H1 (cell line): Measurements from ENCODE around the gene SLC25A48. TPM values are rescaled to one million over a fixed set of nuclear protein-coding genes. Genes with fewer than 3 reads are reported as not detected.

Experiments
- CTCF ChIA-PET: fragments of 300-600 bp; sonication (Branson Sonifier 250); formaldehyde crosslinking; loops from one replicate; lab custom pipeline; 2021; ENCODE audit not compliant: partially characterized antibody; lab: Charles Lee
- POLR2A ChIA-PET: fragments of 300-600 bp; sonication (Branson Sonifier 250); formaldehyde crosslinking; loops from one replicate; lab custom pipeline; 2021; ENCODE audit warnings: inconsistent platforms; ENCODE audit not compliant: partially characterized antibody; lab: Charles Lee
- DNase-seq, 2 experiments: peaks; one replicate each; pipeline versions ENCODE4 v3.0.0 to v3.0.0-alpha.2; 2010 to 2022; ENCODE audit warnings: low spot score in 2 of 2, low read depth in 1 of 2, mixed read lengths in 1 of 2
- FAIRE-seq: peaks from 2 replicates; lab custom pipeline; 2011; peaks lifted over from hg19 to GRCh38; lab: Jason Lieb, UNC
- H2AFZ ChIP-seq: 2 replicates; pipeline ENCODE4 v1.8.1; 2012; ENCODE audit warnings: low read length, inconsistent platforms
- H2AK5ac ChIP-seq: 2 replicates; pipeline ENCODE4 v1.6.1; 2013; ENCODE audit warnings: low read depth, low read length
- H2BK120ac ChIP-seq: replicated peaks from 2 replicates; pipeline ENCODE3; 2013; ENCODE audit warnings: low read depth, low read length, inconsistent platforms
- H2BK12ac ChIP-seq: 2 replicates; pipeline ENCODE4 v1.6.1; 2013; ENCODE audit warnings: low read depth, low read length
- H2BK15ac ChIP-seq: 2 replicates; pipeline ENCODE4 v1.6.1; 2013; ENCODE audit warnings: low read length
- H2BK20ac ChIP-seq: 2 replicates; pipeline ENCODE4 v1.6.1; 2013; ENCODE audit warnings: low read length
- H2BK5ac ChIP-seq: 2 replicates; pipeline ENCODE4 v1.6.1; 2013; ENCODE audit warnings: low read depth, low read length
- H3K14ac ChIP-seq: 2 replicates; pipeline ENCODE4 v1.6.1; 2013; ENCODE audit warnings: inconsistent platforms; ENCODE audit not compliant: insufficient read length
- H3K18ac ChIP-seq: 2 replicates; pipeline ENCODE4 v1.6.1; 2013; ENCODE audit warnings: low read length; ENCODE audit errors: extremely low read depth
- H3K23ac ChIP-seq: 2 replicates; pipeline ENCODE4 v1.6.1; 2013; ENCODE audit warnings: inconsistent platforms; ENCODE audit not compliant: insufficient read length
- H3K23me2 ChIP-seq: 2 replicates; pipeline ENCODE4 v1.6.1; 2013; ENCODE audit warnings: low read depth, low read length
- H3K27ac ChIP-seq: 2 replicates; pipeline ENCODE4 v1.6.1; 2011; ENCODE audit warnings: low read depth, low read length, inconsistent platforms
- H3K27me3 ChIP-seq, 4 experiments: replicated peaks in 1 of 4; 1 replicate in 1 of 4; 2 replicates in 3 of 4; pipeline versions ENCODE4 v1.6.1 to v1.8.1; 2011 to 2013; ENCODE audit warnings: low read length in 3 of 4, mild to moderate bottlenecking in 3 of 4, inconsistent platforms in 2 of 4, mixed read lengths in 2 of 4, moderate library complexity in 1 of 4; ENCODE audit not compliant: control insufficient read depth in 3 of 4, insufficient read depth in 3 of 4; ENCODE audit errors: extremely low read depth in 1 of 4
- H3K36me3 ChIP-seq, 4 experiments: 2 replicates each; pipeline versions ENCODE4 v1.6.1 to v1.8.1; 2011 to 2013; ENCODE audit warnings: mild to moderate bottlenecking in 4 of 4, low read length in 3 of 4, moderate library complexity in 2 of 4, control low read depth in 1 of 4, inconsistent platforms in 1 of 4; ENCODE audit not compliant: insufficient read depth in 4 of 4, control insufficient read depth in 2 of 4
- H3K4ac ChIP-seq: replicated peaks from 2 replicates; pipeline ENCODE3; 2013; ENCODE audit warnings: low read length, low read depth, mixed read lengths, inconsistent platforms; ENCODE audit not compliant: insufficient read length
- H3K4me1 ChIP-seq, 4 experiments: replicated peaks in 1 of 4; 1 replicate in 1 of 4; 2 replicates in 3 of 4; pipeline versions ENCODE4 v1.6.1 to v1.8.1; 2011 to 2013; ENCODE audit warnings: low read length in 3 of 4, inconsistent platforms in 2 of 4, mixed read lengths in 1 of 4; ENCODE audit not compliant: insufficient read depth in 4 of 4, control insufficient read depth in 3 of 4
- H3K4me2 ChIP-seq, 2 experiments: 2 replicates each; pipeline versions ENCODE4 v1.6.1 to v1.8.1; 2011 to 2013; ENCODE audit warnings: low read depth in 2 of 2, low read length in 2 of 2, control low read depth in 1 of 2, inconsistent platforms in 1 of 2, mild to moderate bottlenecking in 1 of 2; ENCODE audit not compliant: insufficient read depth in 1 of 2
- H3K4me3 ChIP-seq, 4 experiments: fragments of 200-600, 300-600 bp in 1 of 4; sonication (generic), shearing (Covaris generic), sonication (Bioruptor Twin) in 1 of 4; 2 replicates each; pipeline versions ENCODE4 v1.5.1 to v1.8.1; 2011 to 2016; ENCODE audit warnings: low read length in 4 of 4, low read depth in 3 of 4, control low read depth in 2 of 4, inconsistent platforms in 2 of 4, mild to moderate bottlenecking in 2 of 4, mixed read lengths in 1 of 4, moderate library complexity in 1 of 4; ENCODE audit not compliant: insufficient read depth in 2 of 4; ENCODE audit errors: extremely low read depth in 1 of 4
- H3K56ac ChIP-seq: replicated peaks from 2 replicates; pipeline ENCODE3; 2013; ENCODE audit warnings: low read depth, mild to moderate bottlenecking, mixed read lengths, low read length, inconsistent platforms; ENCODE audit not compliant: insufficient read length
- H3K79me1 ChIP-seq: 2 replicates; pipeline ENCODE4 v1.6.1; 2013; ENCODE audit warnings: low read depth, low read length, control low read depth
- H3K79me2 ChIP-seq, 2 experiments: 2 replicates each; pipeline versions ENCODE4 v1.6.1 to v1.8.1; 2012 to 2013; ENCODE audit warnings: low read length in 2 of 2, mild to moderate bottlenecking in 2 of 2, inconsistent platforms in 1 of 2; ENCODE audit not compliant: insufficient read depth in 2 of 2, control insufficient read depth in 1 of 2
- H3K9ac ChIP-seq, 4 experiments: replicated peaks in 1 of 4; 1 replicate in 1 of 4; 2 replicates in 3 of 4; pipeline versions ENCODE4 v1.6.1 to v1.8.1; 2011 to 2013; ENCODE audit warnings: low read depth in 3 of 4, low read length in 3 of 4, control low read depth in 2 of 4, mild to moderate bottlenecking in 2 of 4, moderate library complexity in 2 of 4, inconsistent platforms in 1 of 4; ENCODE audit errors: extremely low read depth in 1 of 4
- H3K9me3 ChIP-seq, 2 experiments: 2 replicates each; pipeline versions ENCODE4 v1.6.1 to v1.8.1; 2012 to 2013; ENCODE audit warnings: mild to moderate bottlenecking in 2 of 2, moderate library complexity in 2 of 2, control low read depth in 1 of 2, inconsistent platforms in 1 of 2, low read depth in 1 of 2, low read length in 1 of 2, mixed read lengths in 1 of 2; ENCODE audit not compliant: insufficient read depth in 2 of 2
- H4K20me1 ChIP-seq, 2 experiments: replicated peaks in 1 of 2; 2 replicates each; pipeline versions ENCODE3 to v1.8.1; 2011 to 2013; ENCODE audit warnings: inconsistent platforms in 2 of 2, low read length in 2 of 2, mild to moderate bottlenecking in 1 of 2; ENCODE audit not compliant: insufficient read depth in 2 of 2, control insufficient read depth in 1 of 2
- H4K5ac ChIP-seq: 2 replicates; pipeline ENCODE4 v1.6.1; 2013; ENCODE audit warnings: low read length, low read depth, mixed read lengths, inconsistent platforms; ENCODE audit not compliant: insufficient read length
- H4K8ac ChIP-seq: 2 replicates; pipeline ENCODE4 v1.8.0; 2013; ENCODE audit warnings: mild to moderate bottlenecking, moderate library complexity, low read length, inconsistent platforms; ENCODE audit not compliant: insufficient read depth; ENCODE audit errors: extremely low read depth
- H4K91ac ChIP-seq: replicated peaks from 2 replicates; pipeline ENCODE3; 2013; ENCODE audit warnings: low read length, mixed read lengths, inconsistent platforms; ENCODE audit not compliant: insufficient read length
- POU5F1 ChIP-seq: IDR thresholded peaks from 2 replicates; pipeline ENCODE4 v1.6.1; 2011; ENCODE audit warnings: low read depth, mild to moderate bottlenecking, low read length, moderate library complexity
- SIX5 ChIP-seq: IDR thresholded peaks from 2 replicates; pipeline ENCODE4 v1.6.1; 2011; ENCODE audit warnings: mild to moderate bottlenecking, low read depth, low read length
- SRF ChIP-seq: IDR thresholded peaks from 2 replicates; pipeline ENCODE4 v1.6.1; 2011; ENCODE audit warnings: mild to moderate bottlenecking, low read depth, low read length, moderate library complexity
- WGBS, 2 experiments: shearing (Covaris generic) in 1 of 2; methylation state at CpG; one replicate each; pipeline versions ENCODE4 v1.1.6 to v1.1.7; 2013 to 2015; ENCODE audit warnings: low lambda C conversion rate in 2 of 2, mixed read lengths in 2 of 2, inconsistent platforms in 1 of 2, low coverage in 1 of 2, missing lambda C conversion rate in 1 of 2; ENCODE audit not compliant: insufficient replicate concordance in 2 of 2, insufficient coverage in 1 of 2, insufficient read length in 1 of 2; ENCODE audit errors: extremely low coverage in 1 of 2, missing lambda C conversion rate in 1 of 2; 5-methylcytosine and 5-hydroxymethylcytosine counted together
- polyA plus RNA-seq, 7 experiments: library from polyadenylated mRNA; depleted of rRNA in 3 of 7; stranded (reverse) in 5 of 7; unstranded in 2 of 7; fragments of >200 nt in 5 of 7; fragments of 200-250 nt in 2 of 7; gene quantifications; 1 replicate in 5 of 7; 2 replicates in 1 of 7; 4 replicates in 1 of 7; pipeline versions ENCODE4 v1.2.1 to v1.2.3, GENCODE V29; 2011 to 2013; ENCODE audit warnings: missing spikeins in 2 of 7, mixed read lengths in 2 of 7
- total RNA-seq: library from RNA; stranded (reverse); fragmentation: NEBNext Ultra II Directional; extraction: Animal tissue kit (Norgen Biotek cat#: 25700); gene quantifications from 2 replicates; pipeline ENCODE4 v1.2.1, GENCODE V29; 2021

The SLC25A48 gene
- total and polyA plus RNA-seq, 2 of the 8 experiments (the other 6 are each of a cell fraction or from before 2014, with no cell fraction given): 1.3 to 1.8 TPM

DNA sequence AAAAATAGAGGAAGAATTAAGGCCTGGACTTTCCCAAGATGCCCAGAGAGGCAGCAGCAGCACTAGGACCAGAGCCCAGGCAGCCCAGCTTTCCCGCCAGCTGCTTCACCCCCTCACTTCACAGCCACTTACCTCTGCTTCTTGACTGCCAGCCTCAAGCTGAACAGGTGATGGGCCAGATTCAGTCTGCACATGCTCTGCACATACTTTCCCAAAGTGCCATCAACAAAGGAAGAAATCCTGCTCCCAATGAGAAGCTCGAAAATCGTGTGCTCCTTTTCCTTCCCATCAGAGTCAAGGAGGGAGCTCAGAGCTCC is 4.1 kb upstream of the SLC25A48 start:
- H3K9me3 ChIP-seq: no peaks in the 10 kb centered on the region
- TF ChIP-seq SRF (no peak), POU5F1 (no peak), SIX5 (no peak)
- WGBS, 2 experiments: 63% methylated on average over 1 of the region's 3 CpGs; no CpG with 5 or more reads in 1 of the 2 experiments
- no peaks in the 10 kb centered on the region for H4K20me1 ChIP-seq
- no peak overlapping the region for H4K5ac ChIP-seq
- H3K4me2 ChIP-seq: no peak overlapping the region
- H3K56ac ChIP-seq: no peak overlapping the region
- H3K27me3 ChIP-seq: peaks cover 8 to 37% (median 26%) of the 10 kb centered on the region in 4 experiments
- H3K4me3 ChIP-seq: no peak overlapping the region
- H3K23me2 ChIP-seq: peaks cover 8% of the 10 kb centered on the region; the same call in 1 of the 2 replicates
- 0 out of 2 replicates have a peak overlapping the region, but pooled peaks have one; percentile 61 for H2BK20ac ChIP-seq
- no peak overlapping the region for H2BK120ac ChIP-seq
- CTCF ChIA-PET: interaction anchor here (0.7 to 13.3 kb wide), 45 partner anchors 9 to 396 kb away, joined by 3 to 335 read pairs (median 4); partner anchors contain the start of gene CXCL14
- H3K36me3 ChIP-seq: no peaks in the 10 kb centered on the region
- POLR2A ChIA-PET: no interaction called here
- no peak overlapping the region for H3K9ac ChIP-seq
- H3K79me1 ChIP-seq: no peaks in the 10 kb centered on the region
- no peak overlapping the region for H3K18ac ChIP-seq
- no peak overlapping the region for H3K4ac ChIP-seq
- no peak overlapping the region for H2AFZ ChIP-seq
- no peak for DNase-seq
- no peak overlapping the region for H3K14ac ChIP-seq
- no peak overlapping the region for H4K91ac ChIP-seq
- H3K4me1 ChIP-seq: peaks cover 0 to 5% (median 1%) of the 10 kb centered on the region in 4 experiments; a peak in 2 of 7 replicates
- H2AK5ac ChIP-seq: no peak overlapping the region
- no peak overlapping the region for H4K8ac ChIP-seq
- H3K79me2 ChIP-seq: no peaks in the 10 kb centered on the region
- H3K27ac ChIP-seq: no peak overlapping the region
- FAIRE-seq: no peak
- 0 out of 2 replicates have a peak overlapping the region, but pooled peaks have one; percentile 40 for H2BK15ac ChIP-seq
- H2BK12ac ChIP-seq: no peak overlapping the region
- no peak overlapping the region for H3K23ac ChIP-seq
- H2BK5ac ChIP-seq: no peak overlapping the region
